ENCODE measurements around the gene SMLR1.

DNA sequence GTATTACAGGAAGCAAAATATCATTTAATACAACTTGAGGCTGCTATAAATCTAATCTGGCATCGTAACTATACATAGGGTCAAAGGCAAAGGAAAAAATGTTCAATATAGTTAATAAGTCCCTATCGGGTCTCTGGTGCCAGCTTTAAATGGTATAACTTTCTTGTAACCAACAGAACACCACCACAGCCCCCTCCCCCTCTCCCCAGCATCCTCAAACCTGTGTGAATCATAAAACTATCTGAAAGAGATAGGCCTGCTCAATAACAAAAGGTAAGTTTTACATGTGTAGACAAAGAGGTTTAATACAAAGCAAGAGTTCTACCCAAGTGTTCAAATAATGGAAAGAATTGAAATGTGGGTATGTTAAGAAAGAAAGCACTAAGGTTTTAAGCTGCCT is 12.2 kb downstream of the SMLR1 start:
- TF ChIP-seq, protein P1, sequence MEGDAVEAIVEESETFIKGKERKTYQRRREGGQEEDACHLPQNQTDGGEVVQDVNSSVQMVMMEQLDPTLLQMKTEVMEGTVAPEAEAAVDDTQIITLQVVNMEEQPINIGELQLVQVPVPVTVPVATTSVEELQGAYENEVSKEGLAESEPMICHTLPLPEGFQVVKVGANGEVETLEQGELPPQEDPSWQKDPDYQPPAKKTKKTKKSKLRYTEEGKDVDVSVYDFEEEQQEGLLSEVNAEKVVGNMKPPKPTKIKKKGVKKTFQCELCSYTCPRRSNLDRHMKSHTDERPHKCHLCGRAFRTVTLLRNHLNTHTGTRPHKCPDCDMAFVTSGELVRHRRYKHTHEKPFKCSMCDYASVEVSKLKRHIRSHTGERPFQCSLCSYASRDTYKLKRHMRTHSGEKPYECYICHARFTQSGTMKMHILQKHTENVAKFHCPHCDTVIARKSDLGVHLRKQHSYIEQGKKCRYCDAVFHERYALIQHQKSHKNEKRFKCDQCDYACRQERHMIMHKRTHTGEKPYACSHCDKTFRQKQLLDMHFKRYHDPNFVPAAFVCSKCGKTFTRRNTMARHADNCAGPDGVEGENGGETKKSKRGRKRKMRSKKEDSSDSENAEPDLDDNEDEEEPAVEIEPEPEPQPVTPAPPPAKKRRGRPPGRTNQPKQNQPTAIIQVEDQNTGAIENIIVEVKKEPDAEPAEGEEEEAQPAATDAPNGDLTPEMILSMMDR (IDR thresholded peaks at IDR 0.05 in 2 of 3, conservative IDR thresholded peaks at IDR 0.05 in 1 of 3; ENCODE audit: borderline replicate concordance in 1 of 3, insufficient read depth in 1 of 3, low read depth in 2 of 3, low read length in 2 of 3), result no peak
- TF ChIP-seq JUND (IDR thresholded peaks at IDR 0.05) (no peak), YY1 (IDR thresholded peaks at IDR 0.05; ENCODE audit: extremely low read depth, insufficient replicate concordance, low read depth, low read length) (no peak), POLR2AphosphoS5 (IDR thresholded peaks at IDR 0.05; ENCODE audit: low read depth, low read length) (no peak), POLR2A (IDR thresholded peaks at IDR 0.05; ENCODE audit: borderline replicate concordance, extremely low read depth, insufficient read depth, insufficient read length) (no peak), EZH2phosphoT487 (IDR thresholded peaks at IDR 0.05; ENCODE audit: borderline replicate concordance) (no peak), SIN3A (IDR thresholded peaks at IDR 0.05; ENCODE audit: low read depth) (no peak), ZNF274 (IDR thresholded peaks at IDR 0.05; ENCODE audit: low read depth, low read length) (no peak), RAD21 (IDR thresholded peaks at IDR 0.05; ENCODE audit: low read depth) (no peak), CEBPB (IDR thresholded peaks at IDR 0.05; ENCODE audit: low read depth) (no peak), ZFX (IDR thresholded peaks at IDR 0.05) (no peak)
- TF ChIP-seq, protein P2, sequence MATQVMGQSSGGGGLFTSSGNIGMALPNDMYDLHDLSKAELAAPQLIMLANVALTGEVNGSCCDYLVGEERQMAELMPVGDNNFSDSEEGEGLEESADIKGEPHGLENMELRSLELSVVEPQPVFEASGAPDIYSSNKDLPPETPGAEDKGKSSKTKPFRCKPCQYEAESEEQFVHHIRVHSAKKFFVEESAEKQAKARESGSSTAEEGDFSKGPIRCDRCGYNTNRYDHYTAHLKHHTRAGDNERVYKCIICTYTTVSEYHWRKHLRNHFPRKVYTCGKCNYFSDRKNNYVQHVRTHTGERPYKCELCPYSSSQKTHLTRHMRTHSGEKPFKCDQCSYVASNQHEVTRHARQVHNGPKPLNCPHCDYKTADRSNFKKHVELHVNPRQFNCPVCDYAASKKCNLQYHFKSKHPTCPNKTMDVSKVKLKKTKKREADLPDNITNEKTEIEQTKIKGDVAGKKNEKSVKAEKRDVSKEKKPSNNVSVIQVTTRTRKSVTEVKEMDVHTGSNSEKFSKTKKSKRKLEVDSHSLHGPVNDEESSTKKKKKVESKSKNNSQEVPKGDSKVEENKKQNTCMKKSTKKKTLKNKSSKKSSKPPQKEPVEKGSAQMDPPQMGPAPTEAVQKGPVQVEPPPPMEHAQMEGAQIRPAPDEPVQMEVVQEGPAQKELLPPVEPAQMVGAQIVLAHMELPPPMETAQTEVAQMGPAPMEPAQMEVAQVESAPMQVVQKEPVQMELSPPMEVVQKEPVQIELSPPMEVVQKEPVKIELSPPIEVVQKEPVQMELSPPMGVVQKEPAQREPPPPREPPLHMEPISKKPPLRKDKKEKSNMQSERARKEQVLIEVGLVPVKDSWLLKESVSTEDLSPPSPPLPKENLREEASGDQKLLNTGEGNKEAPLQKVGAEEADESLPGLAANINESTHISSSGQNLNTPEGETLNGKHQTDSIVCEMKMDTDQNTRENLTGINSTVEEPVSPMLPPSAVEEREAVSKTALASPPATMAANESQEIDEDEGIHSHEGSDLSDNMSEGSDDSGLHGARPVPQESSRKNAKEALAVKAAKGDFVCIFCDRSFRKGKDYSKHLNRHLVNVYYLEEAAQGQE (IDR thresholded peaks at IDR 0.05; ENCODE audit: low read depth), result no peak
- TF ChIP-seq, protein P3, sequence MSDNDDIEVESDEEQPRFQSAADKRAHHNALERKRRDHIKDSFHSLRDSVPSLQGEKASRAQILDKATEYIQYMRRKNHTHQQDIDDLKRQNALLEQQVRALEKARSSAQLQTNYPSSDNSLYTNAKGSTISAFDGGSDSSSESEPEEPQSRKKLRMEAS (IDR thresholded peaks at IDR 0.05), result no peak

Data from HCT116 (cell line).